ENCODE results near the gene JPT1. TPM values are rescaled to one million over a fixed set of nuclear protein-coding genes. Genes with fewer than 3 reads are reported as not detected.
A peak's percentile ranks its signal among the peaks of the same experiment; 100 is the strongest.

JPT1 gene
- polyA plus RNA-seq, 1 of the 3 experiments (the other 2 are of a cell fraction): 490 TPM

- no peaks in the 10 kb centered on the region for H3K9me2 ChIP-seq
- peak overlapping the region; percentile 48; the same call in 1 of the 2 replicates for H3K4me2 ChIP-seq
- peaks cover 0 to 9% of the 10 kb centered on the region in 2 experiments for H3K36me3 ChIP-seq (replicated peaks in 1 of 2; ENCODE audit: control insufficient read depth in 1 of 2, insufficient read depth in 2 of 2, low read length in 1 of 2)
- DNase-seq: peak; percentile 9
- H2AFZ ChIP-seq (ENCODE audit: low read depth): peak overlapping the region; percentile 80; the same call in 1 of the 2 replicates
- CTCF ChIA-PET: interaction anchor here (0.6 to 11.4 kb wide), 84 partner anchors 10 to 519 kb away, joined by 3 to 422 read pairs (median 6); partner anchors contain the start of genes ATP5PD, FDXR, GGA3 and GRB2
- H3K27ac ChIP-seq (ENCODE audit: low read depth in 2 of 2, low read length in 1 of 2): no peak overlapping the region
- H3K9ac ChIP-seq: no peak overlapping the region
- no peaks in the 10 kb centered on the region for H3K9me3 ChIP-seq
- H4K20me1 ChIP-seq (ENCODE audit: insufficient read depth): no peaks in the 10 kb centered on the region
- TF ChIP-seq RXRA (IDR thresholded peaks at IDR 0.05; ENCODE audit: borderline replicate concordance, low read depth) (no peak), YY1 (IDR thresholded peaks at IDR 0.05; ENCODE audit: low read depth) (no peak), GATA2 (CRISPR knock-in tag; IDR thresholded peaks at IDR 0.05) (no peak), EP300 (IDR thresholded peaks at IDR 0.05; ENCODE audit: borderline replicate concordance in 1 of 2, low read depth in 1 of 2, low read length in 1 of 2) (no peak), PBX3 (IDR thresholded peaks at IDR 0.05) (no peak), NRF1 (IDR thresholded peaks at IDR 0.05; ENCODE audit: low read depth, low read length) (no peak), REST (IDR thresholded peaks at IDR 0.05; ENCODE audit: low read depth, low read length) (no peak), TAF1 (IDR thresholded peaks at IDR 0.05; ENCODE audit: borderline replicate concordance, low read depth, low read length) (no peak), JUND (IDR thresholded peaks at IDR 0.05) (no peak), USF1 (IDR thresholded peaks at IDR 0.05; ENCODE audit: borderline replicate concordance, low read depth) (no peak)
- H3K4me3 ChIP-seq (ENCODE audit: low read depth in 2 of 2, low read length in 1 of 2): no peak overlapping the region
- 80% methylated on average over 19 of the region's 19 CpGs for WGBS (ENCODE audit: low lambda C conversion rate)
- no peaks in the 10 kb centered on the region for H3K27me3 ChIP-seq (ENCODE audit: insufficient read depth)
- POLR2A ChIA-PET: interaction anchor here (1.0 to 2.3 kb wide), 8 partner anchors 10 to 153 kb away, joined by 3 to 22 read pairs (median 6); partner anchors contain the start of genes NT5C and SUMO2
- peaks cover 21% of the 10 kb centered on the region; the same call in 1 of the 2 replicates for H3K79me2 ChIP-seq (ENCODE audit: insufficient read depth)
- H3K4me1 ChIP-seq (ENCODE audit: control insufficient read depth in 1 of 2, insufficient read depth in 2 of 2, low read depth in 1 of 2, low read length in 1 of 2): peaks cover 0 to 12% of the 10 kb centered on the region in 2 experiments; a peak in 1 of 4 replicates
- H3F3A ChIP-seq (replicated peaks; ENCODE audit: insufficient read depth): peaks cover 15% of the 10 kb centered on the region
Measured at GRCh38 chr17:75114552-75115314, 39.6 kb downstream of the JPT1 start.
